Stimulated activated CD8-positive, alpha-beta memory T cell treated with anti-CD3 and anti-CD28 coated beads, Interleukin-7, amount 100 ng/mL, for 24 hours (primary cell): ENCODE data around the gene TRIM24.
"Not testable (repeated sequence)": the region's sequence is repeated elsewhere in the genome, so short reads cannot be mapped to it uniquely, and the experiment has no call there.

ENCODE experiments used
- DNase-seq: peaks from one replicate; pipeline ENCODE4 v3.0.0-alpha.2; 2020; ENCODE audit warnings: low read depth

Gene TRIM24

GRCh38 chr7:138460176-138460648, at the start of gene TRIM24:
Gene TRIM24 (plus strand): TSS chr7:138460259. CDS start chr7:138460549, 290 bp downstream.
- DNase-seq = no peak

DNA sequence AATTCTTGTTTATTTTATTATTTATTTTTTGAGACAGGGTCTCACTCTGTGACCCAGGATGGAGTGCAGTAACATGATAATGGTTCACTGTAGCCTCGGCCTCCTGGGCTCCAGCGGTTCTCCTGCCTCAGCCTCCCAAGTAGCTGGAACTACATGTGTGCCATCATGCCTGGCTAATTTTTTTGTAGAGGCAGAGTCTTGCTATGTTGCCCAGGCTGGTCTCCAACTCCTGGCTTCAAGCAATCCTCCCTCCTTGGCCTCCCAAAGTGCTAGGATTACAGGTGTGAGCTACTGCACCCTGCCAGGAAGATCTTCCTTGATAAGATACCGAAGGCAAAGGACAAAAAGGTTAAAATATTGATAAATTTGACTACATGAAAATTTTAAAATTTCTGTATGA, 48.0 kb upstream of the TRIM24 start:
- DNase-seq = not testable (repeated sequence)

DNA sequence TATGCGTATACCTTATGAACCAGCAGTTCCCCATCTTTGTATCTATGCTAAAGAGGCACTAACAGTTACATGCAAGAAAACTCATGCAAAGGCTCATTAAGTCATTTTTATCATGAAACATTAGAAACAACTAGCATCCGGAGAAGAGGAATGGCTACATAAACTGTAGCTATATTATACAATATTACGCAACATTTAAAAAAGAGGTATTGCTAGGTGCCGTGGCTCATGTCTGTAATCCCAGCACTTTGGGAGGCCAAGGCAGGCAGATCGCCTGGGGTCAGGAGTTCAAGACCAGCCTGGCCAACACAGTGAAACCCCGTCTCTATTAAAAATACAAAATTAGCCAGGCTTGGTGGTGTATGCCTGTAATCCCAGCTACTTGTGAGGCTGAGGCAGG, 47.1 kb upstream of the TRIM24 start:
- DNase-seq = not testable (repeated sequence)

DNA sequence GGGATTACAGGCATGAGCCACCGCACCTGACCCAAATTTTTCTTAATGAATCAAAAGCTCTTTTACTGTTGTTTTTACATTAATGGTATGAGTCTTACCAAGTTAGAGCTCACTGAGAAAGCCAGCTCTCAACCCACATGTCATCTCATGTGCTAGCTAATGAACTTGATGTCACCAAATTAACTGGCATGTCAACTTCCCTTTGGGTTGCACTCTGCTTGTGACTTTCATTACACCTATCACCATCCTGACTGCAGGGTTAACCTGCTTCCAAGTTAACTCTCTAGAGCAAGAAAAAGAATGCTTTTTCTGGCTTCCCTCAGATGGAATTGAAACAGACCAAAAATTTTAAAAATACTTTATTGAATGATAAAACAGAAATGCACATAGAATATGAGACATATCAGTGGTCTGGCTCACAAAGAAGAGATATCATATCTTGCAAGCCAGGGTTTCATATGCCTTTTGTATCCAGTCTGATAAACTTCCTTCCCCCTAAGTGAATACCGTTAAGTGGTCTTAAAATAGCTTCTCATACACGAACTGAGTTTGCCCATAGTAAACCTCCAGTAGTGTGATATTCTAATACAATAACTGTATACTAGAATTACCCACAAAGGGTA, 42.9 kb upstream of the TRIM24 start:
- no peak for DNase-seq

GRCh38 chr7:138417764-138418163, 42.3 kb upstream of the TRIM24 start:
- no peak for DNase-seq

DNA sequence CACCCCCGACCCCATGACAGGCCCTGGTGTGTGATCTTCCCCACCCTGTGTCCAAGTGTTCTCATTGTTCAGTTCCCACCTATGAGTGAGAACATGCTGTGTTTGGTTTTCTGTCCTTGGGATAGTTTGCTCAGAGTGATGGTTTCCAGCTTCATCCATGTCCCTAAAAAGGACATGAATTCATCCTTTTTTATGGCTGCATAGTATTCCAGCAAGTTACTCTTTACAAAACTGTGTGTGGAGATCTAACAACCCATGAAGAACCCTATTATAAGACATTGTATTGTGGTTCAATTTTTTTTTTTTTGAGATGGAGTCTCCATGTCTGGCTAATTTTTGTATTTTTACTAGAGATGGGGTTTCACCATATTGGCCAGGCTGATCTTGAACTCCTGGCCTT, 41.7 kb upstream of the TRIM24 start:
- not testable (repeated sequence) for DNase-seq

DNA sequence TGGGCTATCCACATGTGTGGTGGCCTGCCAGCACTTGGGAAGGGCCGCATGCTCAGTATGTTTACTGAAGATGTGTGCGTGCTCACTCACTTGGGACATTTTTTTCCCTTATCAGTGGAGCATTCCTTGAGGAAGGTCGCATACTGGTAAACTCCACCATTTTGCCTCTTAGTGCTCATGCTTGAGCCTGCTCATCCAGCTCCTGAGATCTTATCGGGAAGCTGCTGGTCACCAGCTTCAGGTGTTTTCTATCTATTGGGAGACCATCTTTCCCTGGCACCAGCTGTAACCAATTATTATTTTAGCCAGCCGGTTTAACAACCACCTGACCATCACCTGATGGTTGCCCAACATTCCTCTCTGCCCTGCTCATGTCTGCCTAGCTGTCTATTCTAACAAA, 35.0 kb upstream of the TRIM24 start:
- DNase-seq = no peak

DNA sequence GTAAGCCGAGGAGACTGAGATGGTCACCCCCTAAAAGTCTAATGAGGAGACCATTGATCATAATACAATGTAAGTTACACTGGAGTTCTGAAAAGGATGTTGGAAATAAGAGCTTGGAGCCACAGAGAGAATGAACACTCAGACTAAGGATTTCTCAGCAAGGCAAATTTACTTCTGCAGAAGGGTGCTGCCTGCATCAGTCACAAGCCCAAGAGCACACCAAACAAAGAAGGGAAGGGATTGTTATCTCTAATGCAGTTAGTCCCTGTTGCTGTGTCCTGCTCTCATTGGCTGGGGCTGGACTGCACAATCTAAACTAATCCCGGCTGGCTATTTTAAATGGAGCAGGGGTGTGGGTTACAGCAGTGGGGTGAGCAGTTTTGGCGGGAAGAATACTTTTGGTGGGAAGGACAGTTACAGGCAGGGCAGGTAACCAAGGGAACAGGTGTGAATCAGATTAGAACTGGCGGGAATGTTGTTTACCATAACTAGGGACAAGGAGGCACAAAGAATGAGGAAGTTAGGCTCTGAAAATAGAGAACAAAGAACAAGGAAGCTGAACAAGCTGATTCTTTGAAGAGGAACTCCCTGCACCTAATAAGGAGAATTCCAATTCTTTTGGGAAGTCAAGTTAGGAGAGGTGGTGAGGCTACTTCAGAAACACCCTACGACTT, 30.3 kb upstream of the TRIM24 start:
- DNase-seq = no peak

GRCh38 chr7:138431517-138431916, 28.5 kb upstream of the TRIM24 start:
- DNase-seq = no peak

GRCh38 chr7:138433583-138434443, 26.2 kb upstream of the TRIM24 start:
- DNase-seq = no peak

GRCh38 chr7:138434597-138435019, 25.5 kb upstream of the TRIM24 start:
- DNase-seq = no peak

- no peak for DNase-seq
Observed at GRCh38 chr7:138435231-138435919, 24.7 kb upstream of the TRIM24 start.

GRCh38 chr7:138436388-138436787, 23.7 kb upstream of the TRIM24 start:
- DNase-seq = no peak

GRCh38 chr7:138440460-138440859, 19.6 kb upstream of the TRIM24 start:
- no peak for DNase-seq

GRCh38 chr7:138442822-138443221, 17.2 kb upstream of the TRIM24 start:
- DNase-seq = no peak

GRCh38 chr7:138449580-138449979, 10.5 kb upstream of the TRIM24 start:
- DNase-seq = peak; percentile 10

DNA sequence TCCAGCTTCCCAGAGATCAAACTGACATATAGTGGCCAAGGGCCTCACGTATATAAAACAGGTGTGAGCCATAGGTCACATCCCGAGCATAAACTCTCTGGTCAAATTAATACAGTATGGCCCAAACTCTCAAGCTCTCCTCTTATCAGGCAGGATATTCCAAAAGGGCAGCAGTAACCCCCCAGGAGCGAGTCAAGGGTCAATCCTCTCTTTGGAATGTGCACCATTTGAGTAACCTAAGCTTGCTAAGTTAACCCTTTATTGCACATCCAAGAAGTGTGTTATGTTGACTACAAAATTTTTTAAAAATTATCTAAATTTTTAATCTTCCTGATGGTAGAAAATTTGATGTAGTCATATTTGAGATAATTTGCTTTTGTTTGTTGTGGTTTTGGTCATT, 4.5 kb upstream of the TRIM24 start:
- no peak for DNase-seq

DNA sequence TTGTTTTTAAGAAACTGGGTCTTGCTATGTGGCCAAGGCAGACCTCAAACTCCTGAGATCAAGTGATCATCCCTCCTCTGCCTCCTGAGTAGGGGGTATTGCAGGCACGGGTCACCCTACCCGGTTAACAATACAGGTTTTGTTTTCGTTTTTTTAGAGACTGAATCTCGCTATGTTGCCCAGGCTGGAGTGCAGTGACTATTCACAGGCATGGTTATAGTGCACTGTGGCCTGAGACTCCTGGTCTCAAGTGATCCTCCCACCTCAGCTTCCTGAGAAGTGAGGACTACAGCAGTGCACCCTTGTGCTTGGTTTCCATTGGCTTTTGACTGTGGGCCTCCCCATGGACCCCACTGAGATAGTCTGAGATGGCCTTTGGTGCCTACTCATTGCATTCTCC, 3.8 kb upstream of the TRIM24 start:
- no peak for DNase-seq

- no peak for DNase-seq
Observed at GRCh38 chr7:138458576-138459412, 1.3 kb upstream of the TRIM24 start.

- DNase-seq = peak; percentile 93
Observed at GRCh38 chr7:138459413-138460175, 465 bp upstream of the TRIM24 start.
